Mononuclear cell (primary cell): ENCODE data around the gene ATP8A2. TPM values are rescaled to one million over a fixed set of nuclear protein-coding genes. Genes with fewer than 3 reads are reported as not detected.

Experiments
- H3K27me3 ChIP-seq: 2 replicates; pipeline ENCODE4 v1.6.0; 2011; ENCODE audit warnings: low read length, control low read depth; ENCODE audit not compliant: insufficient read depth
- H3K4me1 ChIP-seq: 2 replicates; pipeline ENCODE4 v1.5.1; 2011; ENCODE audit warnings: mild to moderate bottlenecking, low read length, control low read depth; ENCODE audit not compliant: insufficient read depth
- H3K4me3 ChIP-seq: 2 replicates; pipeline ENCODE4 v1.5.1; 2011; ENCODE audit warnings: mild to moderate bottlenecking, low read length, moderate library complexity
- H3K9me3 ChIP-seq: 2 replicates; pipeline ENCODE4 v1.5.1; 2011; ENCODE audit warnings: low read depth, mild to moderate bottlenecking, control low read depth, low read length
- total RNA-seq: library from RNA; depleted of rRNA; stranded (reverse); fragments of >200 nt; gene quantifications from one replicate; pipeline ENCODE4 v1.2.3, GENCODE V29; 2012

ATP8A2 gene
- total RNA-seq, 1 donor: 0.21 TPM

- no peak overlapping the region for H3K4me3 ChIP-seq
- no peaks in the 10 kb centered on the region for H3K9me3 ChIP-seq
- no peaks in the 10 kb centered on the region for H3K27me3 ChIP-seq
- H3K4me1 ChIP-seq: no peaks in the 10 kb centered on the region
Observed at GRCh38 chr13:25733001-25733491, 361.3 kb downstream of the ATP8A2 start.

- Histone ChIP-seq H3K4me1 (no peaks in the 10 kb centered on the region), H3K9me3 (no peaks in the 10 kb centered on the region)
Observed at GRCh38 chr13:25733696-25734435, 362.1 kb downstream of the ATP8A2 start.

GRCh38 chr13:25738342-25739196, 366.8 kb downstream of the ATP8A2 start:
- H3K4me1 ChIP-seq: no peaks in the 10 kb centered on the region
- no peaks in the 10 kb centered on the region for H3K27me3 ChIP-seq
- no peak overlapping the region for H3K4me3 ChIP-seq
- H3K9me3 ChIP-seq: no peaks in the 10 kb centered on the region

More at GRCh38 chr13:25733696-25734435, 362.1 kb downstream of the ATP8A2 start:
- no peaks in the 10 kb centered on the region for H3K27me3 ChIP-seq
- no peak overlapping the region for H3K4me3 ChIP-seq

GRCh38 chr13:25739376-25739775, 367.6 kb downstream of the ATP8A2 start:
- no peaks in the 10 kb centered on the region for H3K27me3 ChIP-seq
- H3K4me3 ChIP-seq: no peak overlapping the region
- H3K9me3 ChIP-seq: no peaks in the 10 kb centered on the region
- no peaks in the 10 kb centered on the region for H3K4me1 ChIP-seq

- Histone ChIP-seq H3K27me3 (no peaks in the 10 kb centered on the region), H3K4me3 (no peak overlapping the region), H3K4me1 (no peaks in the 10 kb centered on the region), H3K9me3 (no peaks in the 10 kb centered on the region)
Observed at GRCh38 chr13:25741796-25742195, 370.0 kb downstream of the ATP8A2 start.

- no peaks in the 10 kb centered on the region for H3K4me1 ChIP-seq
- no peaks in the 10 kb centered on the region for H3K9me3 ChIP-seq
- H3K27me3 ChIP-seq: no peaks in the 10 kb centered on the region
Observed at GRCh38 chr13:25742220-25742619, 370.4 kb downstream of the ATP8A2 start.

GRCh38 chr13:25743421-25743820, 371.6 kb downstream of the ATP8A2 start:
- no peaks in the 10 kb centered on the region for H3K27me3 ChIP-seq
- H3K4me1 ChIP-seq: no peaks in the 10 kb centered on the region
- H3K4me3 ChIP-seq: no peak overlapping the region

More at GRCh38 chr13:25742220-25742619, 370.4 kb downstream of the ATP8A2 start:
- H3K4me3 ChIP-seq: no peak overlapping the region

GRCh38 chr13:25744178-25744577, 372.4 kb downstream of the ATP8A2 start:
- Histone ChIP-seq H3K27me3 (no peaks in the 10 kb centered on the region), H3K4me1 (no peaks in the 10 kb centered on the region), H3K9me3 (no peaks in the 10 kb centered on the region), H3K4me3 (no peak overlapping the region)

More at GRCh38 chr13:25743421-25743820, 371.6 kb downstream of the ATP8A2 start:
- no peaks in the 10 kb centered on the region for H3K9me3 ChIP-seq

- H3K9me3 ChIP-seq: no peaks in the 10 kb centered on the region
- no peaks in the 10 kb centered on the region for H3K27me3 ChIP-seq
- no peak overlapping the region for H3K4me3 ChIP-seq
- H3K4me1 ChIP-seq: no peaks in the 10 kb centered on the region
Observed at GRCh38 chr13:25746131-25746530, 374.4 kb downstream of the ATP8A2 start.

GRCh38 chr13:25752957-25753551, 381.3 kb downstream of the ATP8A2 start:
- no peaks in the 10 kb centered on the region for H3K9me3 ChIP-seq
- peaks cover 3% of the 10 kb centered on the region for H3K4me1 ChIP-seq
- no peak overlapping the region for H3K4me3 ChIP-seq
- H3K27me3 ChIP-seq: no peaks in the 10 kb centered on the region

- no peaks in the 10 kb centered on the region for H3K27me3 ChIP-seq
- H3K9me3 ChIP-seq: no peaks in the 10 kb centered on the region
- peaks cover 3% of the 10 kb centered on the region for H3K4me1 ChIP-seq
- H3K4me3 ChIP-seq: no peak overlapping the region
Observed at GRCh38 chr13:25753976-25754375, 382.2 kb downstream of the ATP8A2 start.

- Histone ChIP-seq H3K27me3 (no peaks in the 10 kb centered on the region), H3K9me3 (no peaks in the 10 kb centered on the region), H3K4me3 (no peak overlapping the region), H3K4me1 (peaks cover 3% of the 10 kb centered on the region)
Observed at GRCh38 chr13:25756251-25756650, 384.5 kb downstream of the ATP8A2 start.

- no peak overlapping the region for H3K4me3 ChIP-seq
- no peaks in the 10 kb centered on the region for H3K9me3 ChIP-seq
- H3K4me1 ChIP-seq: peaks cover 3% of the 10 kb centered on the region
- no peaks in the 10 kb centered on the region for H3K27me3 ChIP-seq
Observed at GRCh38 chr13:25756912-25757311, 385.1 kb downstream of the ATP8A2 start.

GRCh38 chr13:25761041-25761440, 389.3 kb downstream of the ATP8A2 start:
- Histone ChIP-seq H3K4me1 (no peaks in the 10 kb centered on the region), H3K27me3 (no peaks in the 10 kb centered on the region), H3K9me3 (no peaks in the 10 kb centered on the region), H3K4me3 (no peak overlapping the region)

GRCh38 chr13:25762281-25762680, 390.5 kb downstream of the ATP8A2 start:
- Histone ChIP-seq H3K4me1 (no peaks in the 10 kb centered on the region), H3K9me3 (no peaks in the 10 kb centered on the region), H3K4me3 (no peak overlapping the region), H3K27me3 (no peaks in the 10 kb centered on the region)
